ENCODE results near the gene HDAC4.

HDAC4 gene

GRCh38 chr2:239288237-239288636 lies 112.6 kb downstream of the HDAC4 start:
- Histone ChIP-seq H3K36me3 (ENCODE audit: control insufficient read depth in 2 of 2, insufficient read depth in 1 of 2, low read length in 2 of 2) (no peaks in the 10 kb centered on the region), H3K27ac (ENCODE audit: extremely low read depth, low read depth, low read length) (no peak overlapping the region), H3K4me1 (ENCODE audit: control insufficient read depth, insufficient read depth, low read length) (peaks cover 13% of the 10 kb centered on the region; the same call in 1 of the 2 replicates), H3K4me3 (ENCODE audit: low read depth, low read length) (no peak overlapping the region), H3K9me3 (ENCODE audit: control insufficient read depth, insufficient read depth, low read depth, low read length) (no peaks in the 10 kb centered on the region)
- CTCF ChIA-PET: interaction anchor here (0.7 kb wide), 1 partner anchor 26 kb away, joined by 4 read pairs; no protein-coding TSS in a partner anchor
- POLR2A ChIA-PET: no interaction called here
- no peak for TF ChIP-seq ZNF670 (tag by site-specific recombination; IDR thresholded peaks at IDR 0.05; ENCODE audit: low read depth)
- no peak for TF ChIP-seq ZNF513 (tag by site-specific recombination; IDR thresholded peaks at IDR 0.05)
- TF ChIP-seq ZNF571 (tag by site-specific recombination; IDR thresholded peaks at IDR 0.05): no peak
- no peak for TF ChIP-seq ZNF48 (tag by site-specific recombination; IDR thresholded peaks at IDR 0.05)
- TF ChIP-seq EGR2 (tag by site-specific recombination; IDR thresholded peaks at IDR 0.05; ENCODE audit: low read depth): no peak
- no peak for TF ChIP-seq ZNF423 (tag by site-specific recombination; IDR thresholded peaks at IDR 0.05)
- no peak for TF ChIP-seq SCRT2 (tag by site-specific recombination; IDR thresholded peaks at IDR 0.05)

GRCh38 chr2:239287461-239287860 lies 113.4 kb downstream of the HDAC4 start:
- Histone ChIP-seq H3K36me3 (ENCODE audit: control insufficient read depth in 2 of 2, insufficient read depth in 1 of 2, low read length in 2 of 2) (no peaks in the 10 kb centered on the region), H3K4me3 (ENCODE audit: low read depth, low read length) (no peak overlapping the region), H3K27ac (ENCODE audit: extremely low read depth, low read depth, low read length) (no peak overlapping the region), H3K4me1 (ENCODE audit: control insufficient read depth, insufficient read depth, low read length) (peaks cover 13% of the 10 kb centered on the region; the same call in 1 of the 2 replicates), H3K9me3 (ENCODE audit: control insufficient read depth, insufficient read depth, low read depth, low read length) (no peaks in the 10 kb centered on the region)
- CTCF ChIA-PET: no interaction called here
- POLR2A ChIA-PET: no interaction called here
- TF ChIP-seq FEZF1 (tag by site-specific recombination; IDR thresholded peaks at IDR 0.05) (no peak), ZNF704 (tag by site-specific recombination; IDR thresholded peaks at IDR 0.05) (no peak), ZNF148 (tag by site-specific recombination; IDR thresholded peaks at IDR 0.05; ENCODE audit: borderline replicate concordance) (no peak), ZNF560 (tag by site-specific recombination; IDR thresholded peaks at IDR 0.05; ENCODE audit: borderline replicate concordance) (no peak)

- ChIA-PET CTCF (no interaction called here), POLR2A (no interaction called here)
- Histone ChIP-seq H3K4me1 (ENCODE audit: control insufficient read depth, insufficient read depth, low read length) (peaks cover 13% of the 10 kb centered on the region; the same call in 1 of the 2 replicates), H3K4me3 (ENCODE audit: low read depth, low read length) (no peak overlapping the region), H3K27ac (ENCODE audit: extremely low read depth, low read depth, low read length) (no peak overlapping the region), H3K9me3 (ENCODE audit: control insufficient read depth, insufficient read depth, low read depth, low read length) (no peaks in the 10 kb centered on the region), H3K36me3 (ENCODE audit: control insufficient read depth in 2 of 2, insufficient read depth in 1 of 2, low read length in 2 of 2) (no peaks in the 10 kb centered on the region)
- TF ChIP-seq ZNF248 (tag by site-specific recombination; IDR thresholded peaks at IDR 0.05) (no peak), SP3 (tag by site-specific recombination; IDR thresholded peaks at IDR 0.05) (no peak), ZNF138 (tag by site-specific recombination; IDR thresholded peaks at IDR 0.05; ENCODE audit: borderline replicate concordance) (no peak), HOXC10 (CRISPR knock-in tag; IDR thresholded peaks at IDR 0.05) (no peak), SETDB1 (IDR thresholded peaks at IDR 0.05; ENCODE audit: insufficient read length, low read length) (no peak), ZNF23 (tag by site-specific recombination; IDR thresholded peaks at IDR 0.05; ENCODE audit: borderline replicate concordance) (no peak), SALL2 (tag by site-specific recombination; IDR thresholded peaks at IDR 0.05; ENCODE audit: borderline replicate concordance) (no peak), ZSCAN23 (tag by site-specific recombination; IDR thresholded peaks at IDR 0.05) (no peak), TCF7L2 (IDR thresholded peaks at IDR 0.05; ENCODE audit: borderline replicate concordance, low read depth, low read length) (no peak), ZNF791 (tag by site-specific recombination; IDR thresholded peaks at IDR 0.05) (no peak), ZNF169 (tag by site-specific recombination; IDR thresholded peaks at IDR 0.05) (no peak), ZSCAN4 (tag by site-specific recombination; IDR thresholded peaks at IDR 0.05) (no peak), ZFP3 (tag by site-specific recombination; IDR thresholded peaks at IDR 0.05; ENCODE audit: low read depth) (no peak), ZBTB10 (tag by site-specific recombination; IDR thresholded peaks at IDR 0.05) (no peak)
These were observed 113.9 kb downstream of the HDAC4 start for GRCh38 chr2:239286901-239287300.
